ENCODE data around the gene CYBC1. TPM values are rescaled to one million over a fixed set of nuclear protein-coding genes. Genes with fewer than 3 reads are reported as not detected.
A peak's percentile ranks its signal among the peaks of the same experiment; 100 is the strongest.

The CYBC1 gene
- total and polyA plus RNA-seq, 3 donors from 2014 or later: 46.3 to 88.2 (median 61.1) TPM

DNA sequence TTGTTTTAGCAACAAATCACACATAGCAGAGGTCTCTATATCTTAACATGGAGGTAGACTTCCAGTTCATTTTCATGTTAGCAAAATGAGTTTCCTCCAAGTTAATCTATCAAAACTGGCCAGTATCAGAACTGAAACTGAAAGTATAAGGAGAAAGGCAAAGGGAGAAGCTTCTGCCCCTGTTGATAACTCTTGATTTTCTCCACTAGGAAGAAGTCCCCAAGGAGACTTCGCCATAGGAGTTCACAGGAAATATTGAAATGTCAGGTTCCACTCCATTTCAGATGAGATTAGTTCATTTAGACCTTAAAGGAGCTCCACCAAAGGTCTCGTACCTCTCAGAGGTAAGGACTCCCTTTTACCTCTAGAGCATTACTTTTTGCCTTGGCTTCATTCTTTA is 31.0 kb downstream of the CYBC1 start:
- H3K9me3 ChIP-seq: no peaks in the 10 kb centered on the region
- no peak for TF ChIP-seq POLR2A (IDR thresholded peaks at IDR 0.05)
- TF ChIP-seq, protein P1, sequence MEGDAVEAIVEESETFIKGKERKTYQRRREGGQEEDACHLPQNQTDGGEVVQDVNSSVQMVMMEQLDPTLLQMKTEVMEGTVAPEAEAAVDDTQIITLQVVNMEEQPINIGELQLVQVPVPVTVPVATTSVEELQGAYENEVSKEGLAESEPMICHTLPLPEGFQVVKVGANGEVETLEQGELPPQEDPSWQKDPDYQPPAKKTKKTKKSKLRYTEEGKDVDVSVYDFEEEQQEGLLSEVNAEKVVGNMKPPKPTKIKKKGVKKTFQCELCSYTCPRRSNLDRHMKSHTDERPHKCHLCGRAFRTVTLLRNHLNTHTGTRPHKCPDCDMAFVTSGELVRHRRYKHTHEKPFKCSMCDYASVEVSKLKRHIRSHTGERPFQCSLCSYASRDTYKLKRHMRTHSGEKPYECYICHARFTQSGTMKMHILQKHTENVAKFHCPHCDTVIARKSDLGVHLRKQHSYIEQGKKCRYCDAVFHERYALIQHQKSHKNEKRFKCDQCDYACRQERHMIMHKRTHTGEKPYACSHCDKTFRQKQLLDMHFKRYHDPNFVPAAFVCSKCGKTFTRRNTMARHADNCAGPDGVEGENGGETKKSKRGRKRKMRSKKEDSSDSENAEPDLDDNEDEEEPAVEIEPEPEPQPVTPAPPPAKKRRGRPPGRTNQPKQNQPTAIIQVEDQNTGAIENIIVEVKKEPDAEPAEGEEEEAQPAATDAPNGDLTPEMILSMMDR (IDR thresholded peaks at IDR 0.05): no peak
- H3K36me3 ChIP-seq (ENCODE audit: low read depth, missing control alignments): no peaks in the 10 kb centered on the region
- DNase-seq: no peak
- no peak overlapping the region for H3K27ac ChIP-seq
- intact Hi-C loops (cut with DNase I; ENCODE audit: low total_unique reads): loop anchor here (10.0 kb wide), 1 partner anchor 65 kb away; the partner anchor contains the start of gene TEX19
- no peak overlapping the region for H3K4me3 ChIP-seq
- peaks cover 18% of the 10 kb centered on the region for H3K4me1 ChIP-seq
- no peaks in the 10 kb centered on the region for H3K27me3 ChIP-seq
- WGBS, 2 donors: 82 to 93% methylated on average over 2 of the region's 2 CpGs

DNA sequence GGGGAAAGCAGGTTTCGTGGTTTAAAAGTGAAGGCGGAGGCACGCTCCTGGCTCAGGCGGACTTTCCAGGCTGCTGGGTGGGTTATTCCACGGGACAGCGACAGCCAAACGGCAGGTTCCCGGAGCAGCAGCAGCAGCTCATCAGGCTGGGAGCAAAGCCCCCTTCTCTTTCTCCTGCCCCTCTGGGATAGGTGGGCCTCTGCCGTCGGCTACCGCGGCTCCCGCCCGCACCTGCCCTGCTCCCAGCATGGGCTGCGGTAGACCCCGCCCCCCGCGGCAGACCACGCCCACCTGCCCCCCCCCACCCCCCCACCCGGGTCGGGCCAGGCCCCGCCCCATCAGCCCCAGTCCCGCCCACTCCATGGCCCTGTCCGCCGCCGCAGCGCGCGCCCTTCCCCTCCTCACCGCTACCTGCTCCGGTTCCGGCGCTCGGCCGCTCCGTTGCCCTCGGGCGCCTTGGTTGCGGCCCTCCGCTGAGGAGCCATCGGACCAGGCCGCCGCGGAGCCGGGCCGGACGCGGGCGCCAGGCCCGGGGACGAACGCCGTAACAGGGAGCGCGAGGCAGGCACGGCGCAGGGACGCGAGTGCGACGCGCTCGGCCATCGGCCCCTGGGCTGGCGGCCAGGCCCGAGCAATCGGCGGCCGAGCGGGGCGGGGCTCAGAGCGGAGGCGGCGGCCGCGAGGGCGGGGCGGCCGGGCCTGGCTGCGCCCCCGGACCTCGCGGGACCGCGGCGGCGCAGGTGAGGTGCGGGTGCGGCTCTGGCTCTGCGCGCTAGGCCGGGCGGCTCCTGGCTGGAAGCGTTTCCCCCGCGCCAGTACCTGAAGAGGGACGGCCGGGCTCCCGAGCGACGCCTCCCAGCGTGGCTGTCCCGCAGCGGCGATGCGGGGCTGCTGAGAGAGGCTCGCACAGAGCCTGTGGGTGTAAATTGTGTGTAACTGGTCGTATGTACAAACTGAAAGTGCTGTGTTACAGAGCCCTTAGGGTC is 32.3 kb downstream of the CYBC1 start, which contains the start of the genes HEXD and OGFOD3:
TSS of gene HEXD (plus strand) at position 347 of the 986 bp plus-strand sequence. CDS start 1,453 bp downstream, outside the sequence.
TSS of gene OGFOD3 (minus strand) at position 586 of the 986 bp plus-strand sequence. CDS start at position 485, 101 bp downstream.
- no peaks in the 10 kb centered on the region for H3K27me3 ChIP-seq
- H3K9me3 ChIP-seq: no peaks in the 10 kb centered on the region
- TF ChIP-seq, protein P1 (IDR thresholded peaks at IDR 0.05): peak in 1 of 3 experiments; percentile 39
- no peak for TF ChIP-seq POLR2A (IDR thresholded peaks at IDR 0.05)
- intact Hi-C loops (cut with DNase I; ENCODE audit: low total_unique reads): loop anchor here (10.0 kb wide), 1 partner anchor 63 kb away; the partner anchor contains the start of gene TEX19
- WGBS, 2 donors: 0 to 1% methylated on average over 22 to 71 of the region's 108 CpGs
- no peaks in the 10 kb centered on the region for H3K36me3 ChIP-seq (ENCODE audit: low read depth, missing control alignments)
- H3K27ac ChIP-seq: peak within 1 kb of the TSS; percentile 81 to 92
- DNase-seq: peak; percentile 82
- peak within 1 kb of the TSS; percentile 79 to 83 for H3K4me3 ChIP-seq
- peaks cover 7% of the 10 kb centered on the region for H3K4me1 ChIP-seq

- Histone ChIP-seq H3K9me3 (no peaks in the 10 kb centered on the region), H3K27me3 (no peaks in the 10 kb centered on the region), H3K27ac (no peak overlapping the region), H3K4me3 (no peak overlapping the region), H3K36me3 (ENCODE audit: low read depth, missing control alignments) (no peaks in the 10 kb centered on the region), H3K4me1 (peaks cover 10% of the 10 kb centered on the region)
- 61 to 72% methylated on average over 6 of the region's 6 CpGs for WGBS, 2 donors
- no peak for DNase-seq
- no peak for TF ChIP-seq POLR2A (IDR thresholded peaks at IDR 0.05)
- TF ChIP-seq, protein P1 (IDR thresholded peaks at IDR 0.05): peak in 2 of 3 experiments; percentile 10 to 12
- intact Hi-C loops (cut with DNase I; ENCODE audit: low total_unique reads): loop anchor here (10.0 kb wide), 1 partner anchor 62 kb away; the partner anchor contains the start of gene TEX19
Measured at GRCh38 chr17:82416771-82417170, 33.8 kb downstream of the CYBC1 start.

GRCh38 chr17:82416264-82416663 is 34.3 kb downstream of the CYBC1 start:
- Histone ChIP-seq H3K9me3 (no peaks in the 10 kb centered on the region), H3K36me3 (ENCODE audit: low read depth, missing control alignments) (no peaks in the 10 kb centered on the region), H3K4me1 (peaks cover 10% of the 10 kb centered on the region), H3K27ac (no peak overlapping the region), H3K4me3 (no peak overlapping the region), H3K27me3 (no peaks in the 10 kb centered on the region)
- TF ChIP-seq POLR2A (IDR thresholded peaks at IDR 0.05): no peak
- WGBS, 2 donors: 82 to 84% methylated on average over 4 of the region's 4 CpGs
- intact Hi-C loops (cut with DNase I; ENCODE audit: low total_unique reads): loop anchor here (10.0 kb wide), 1 partner anchor 61 kb away; the partner anchor contains the start of gene TEX19
- no peak for DNase-seq

- intact Hi-C loops (cut with DNase I; ENCODE audit: low total_unique reads): loop anchor here (10.0 kb wide), 1 partner anchor 61 kb away; the partner anchor contains the start of gene TEX19
- no peak overlapping the region for H3K4me3 ChIP-seq
- H3K27ac ChIP-seq: no peak overlapping the region
- no peak for DNase-seq
- no peak for TF ChIP-seq POLR2A (IDR thresholded peaks at IDR 0.05)
- TF ChIP-seq, protein P1 (IDR thresholded peaks at IDR 0.05): no peak
- WGBS, 2 donors: 85 to 90% methylated on average over 9 of the region's 9 CpGs
- H3K27me3 ChIP-seq: no peaks in the 10 kb centered on the region
- no peaks in the 10 kb centered on the region for H3K9me3 ChIP-seq
- H3K36me3 ChIP-seq (ENCODE audit: low read depth, missing control alignments): no peaks in the 10 kb centered on the region
- H3K4me1 ChIP-seq: peaks cover 10% of the 10 kb centered on the region
Measured at GRCh38 chr17:82415786-82416185, 34.8 kb downstream of the CYBC1 start.

Data from testis (tissue), 3 donors.